NOMO-1 treated with DMSO at 0.1 percent for 48 hours (cell line): ENCODE data around the gene HOXA1.

ENCODE experiments used
- DNase-seq: peaks from one replicate; lab custom pipeline; 2025; ENCODE audit not compliant: unreplicated experiment; lab: John Stamatoyannopoulos, UW

Gene HOXA1

DNA sequence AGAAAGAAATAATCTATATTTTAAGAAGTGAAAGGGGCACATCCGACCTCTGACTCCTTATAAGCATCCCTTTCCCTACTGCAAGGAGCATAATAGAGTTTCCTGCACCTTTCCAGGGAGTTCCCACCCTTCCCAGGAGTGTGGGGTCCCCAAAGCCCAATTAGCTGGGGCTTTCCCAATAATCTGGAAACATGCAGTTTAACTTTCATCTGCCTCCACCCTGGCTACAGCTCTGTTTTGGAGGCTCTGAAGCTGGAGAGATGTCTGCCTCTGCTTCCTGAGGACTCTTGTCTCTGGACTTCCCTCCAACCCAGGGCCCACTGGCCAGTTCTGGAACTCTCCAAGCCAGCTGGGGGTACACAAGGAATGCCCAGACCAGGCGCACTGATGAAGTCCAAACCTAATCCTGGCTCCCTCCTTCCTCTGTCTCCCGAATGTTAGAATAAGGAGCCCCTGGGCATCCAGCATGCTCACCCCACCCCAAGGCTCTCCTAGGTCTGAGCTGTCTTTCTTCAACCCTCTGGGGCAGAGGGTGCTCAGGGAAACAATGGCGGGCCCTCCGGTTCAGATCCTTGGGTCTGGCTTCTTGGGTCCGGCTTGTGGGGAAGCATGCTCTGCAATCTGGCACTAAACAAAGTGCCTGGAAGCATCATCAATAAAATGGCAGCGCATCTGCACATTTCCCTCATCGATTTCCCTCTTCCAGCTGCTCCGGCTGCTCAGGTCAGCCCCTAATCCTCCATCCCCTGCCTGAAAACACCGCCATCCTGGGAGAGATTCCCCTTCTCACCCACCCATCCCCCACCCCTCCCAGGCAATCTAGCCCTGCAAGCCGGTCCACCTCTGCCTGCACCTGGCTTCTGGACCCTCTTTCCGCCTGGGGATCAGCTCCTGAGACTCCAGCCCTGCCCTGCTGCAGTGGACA, 21.4 kb upstream of the HOXA1 start:
- DNase-seq: no peak

GRCh38 chr7:27116031-27116961, 20.5 kb upstream of the HOXA1 start:
- no peak for DNase-seq

- no peak for DNase-seq
Observed at GRCh38 chr7:27115221-27116026, 19.6 kb upstream of the HOXA1 start.

GRCh38 chr7:27114881-27115220, 19.1 kb upstream of the HOXA1 start:
- DNase-seq: no peak

GRCh38 chr7:27113991-27114769, 18.4 kb upstream of the HOXA1 start:
- DNase-seq: no peak

- no peak for DNase-seq
Observed at GRCh38 chr7:27112955-27113949, 17.5 kb upstream of the HOXA1 start.

- no peak for DNase-seq
Observed at GRCh38 chr7:27112361-27112760, 16.6 kb upstream of the HOXA1 start.

DNA sequence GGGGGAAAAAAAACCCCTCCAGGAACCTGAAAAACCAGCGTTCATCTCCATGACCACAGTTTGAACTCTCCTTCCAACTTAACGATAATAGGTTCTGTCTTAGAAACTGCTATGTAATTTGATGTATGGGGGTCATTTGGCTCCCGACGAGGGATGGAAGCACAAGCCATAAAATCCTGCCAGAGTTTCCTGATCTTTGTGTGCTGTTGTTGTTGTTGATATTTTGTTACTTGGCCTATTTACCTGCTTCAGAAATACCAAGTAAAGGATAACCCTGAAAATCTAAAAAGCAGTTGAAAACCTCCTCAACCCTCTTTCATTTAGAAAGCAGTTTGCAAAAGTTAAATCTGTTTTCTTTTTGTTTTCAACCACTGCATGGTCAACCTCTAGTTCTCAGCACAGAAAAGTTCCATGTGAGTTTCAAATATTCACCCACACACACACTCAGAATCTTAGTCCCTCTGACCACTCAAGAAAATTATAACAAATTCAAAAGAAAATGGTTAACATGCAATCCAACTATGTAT, 16.0 kb upstream of the HOXA1 start:
- no peak for DNase-seq

GRCh38 chr7:27111042-27111750, 15.4 kb upstream of the HOXA1 start:
- no peak for DNase-seq

DNA sequence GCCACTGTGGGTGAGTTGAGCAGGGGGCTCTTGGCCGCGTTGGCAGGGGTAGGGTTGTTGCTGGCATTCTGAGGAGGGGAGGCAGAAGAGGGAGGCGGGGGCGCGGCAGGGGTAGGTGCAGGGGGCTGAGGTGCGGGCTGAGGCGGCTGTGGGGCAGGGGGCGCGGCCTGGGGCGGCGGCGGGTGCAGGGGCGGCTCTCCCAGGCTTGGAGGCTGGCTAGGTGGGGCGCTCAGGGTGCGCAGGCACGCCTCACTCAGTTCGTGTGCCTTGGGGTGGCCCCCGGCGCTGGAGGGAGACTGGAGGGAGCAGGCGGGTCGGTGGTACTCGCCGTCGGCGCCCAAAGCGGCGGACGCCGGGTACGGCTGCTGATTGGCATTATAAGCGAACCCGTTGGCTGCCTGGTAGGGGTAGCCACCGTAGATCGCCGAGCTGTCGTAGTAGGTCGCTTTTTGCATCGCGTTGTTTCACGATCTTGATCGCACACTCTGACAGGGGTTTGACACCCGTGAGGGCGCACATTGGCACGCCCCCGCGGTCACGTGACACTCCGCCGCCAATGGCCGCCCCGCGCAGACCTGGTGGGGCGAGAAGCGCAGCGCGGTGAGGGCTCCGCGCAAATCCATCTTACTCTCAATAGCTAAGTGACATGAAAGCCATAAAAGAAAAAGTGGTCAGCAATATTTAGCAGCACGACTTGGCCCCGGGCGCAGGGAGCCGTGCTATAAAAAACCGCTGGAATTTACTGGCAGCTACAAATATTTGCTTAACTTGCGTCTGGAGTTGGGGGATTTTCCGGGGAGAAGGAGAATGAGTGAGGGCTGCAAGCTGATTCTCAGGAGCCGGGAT, 14.6 kb upstream of the HOXA1 start:
- no peak for DNase-seq

DNA sequence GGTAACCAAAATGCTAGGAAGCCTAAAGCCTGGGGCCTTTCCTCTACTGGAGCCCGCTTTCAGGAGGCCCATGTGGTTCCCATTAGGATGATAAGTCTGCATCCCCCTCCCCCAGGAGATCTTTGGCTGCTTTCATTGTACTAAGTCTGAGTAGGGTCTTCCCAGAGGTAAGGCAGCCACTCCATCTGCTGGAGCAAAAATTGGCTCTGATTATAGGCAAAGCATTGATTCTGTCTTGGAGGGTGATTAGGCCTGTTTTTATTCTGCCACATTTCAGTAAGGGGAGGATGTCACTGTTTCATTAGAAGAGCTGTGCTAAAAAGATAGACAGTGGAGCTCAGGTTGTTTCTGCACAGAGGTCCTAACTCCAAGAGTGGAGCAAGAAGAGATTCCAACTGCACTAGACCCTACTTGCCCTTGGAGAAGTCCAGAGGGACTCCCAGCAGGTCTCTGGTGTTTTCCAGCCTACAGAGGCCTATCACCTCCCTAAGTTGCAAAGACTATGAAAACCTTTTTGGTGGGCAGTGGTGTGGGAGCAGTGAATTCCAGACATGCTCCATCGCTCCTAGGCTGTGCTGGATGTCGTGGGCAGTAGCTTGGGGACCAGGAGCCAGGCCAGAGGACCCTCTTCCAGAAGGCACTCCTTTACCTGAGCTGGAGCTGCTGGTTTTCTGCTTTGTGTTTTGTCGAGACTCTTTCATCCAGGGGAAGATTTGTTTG, 13.8 kb upstream of the HOXA1 start:
- DNase-seq: no peak

GRCh38 chr7:27108390-27109127, 12.8 kb upstream of the HOXA1 start:
- no peak for DNase-seq

DNA sequence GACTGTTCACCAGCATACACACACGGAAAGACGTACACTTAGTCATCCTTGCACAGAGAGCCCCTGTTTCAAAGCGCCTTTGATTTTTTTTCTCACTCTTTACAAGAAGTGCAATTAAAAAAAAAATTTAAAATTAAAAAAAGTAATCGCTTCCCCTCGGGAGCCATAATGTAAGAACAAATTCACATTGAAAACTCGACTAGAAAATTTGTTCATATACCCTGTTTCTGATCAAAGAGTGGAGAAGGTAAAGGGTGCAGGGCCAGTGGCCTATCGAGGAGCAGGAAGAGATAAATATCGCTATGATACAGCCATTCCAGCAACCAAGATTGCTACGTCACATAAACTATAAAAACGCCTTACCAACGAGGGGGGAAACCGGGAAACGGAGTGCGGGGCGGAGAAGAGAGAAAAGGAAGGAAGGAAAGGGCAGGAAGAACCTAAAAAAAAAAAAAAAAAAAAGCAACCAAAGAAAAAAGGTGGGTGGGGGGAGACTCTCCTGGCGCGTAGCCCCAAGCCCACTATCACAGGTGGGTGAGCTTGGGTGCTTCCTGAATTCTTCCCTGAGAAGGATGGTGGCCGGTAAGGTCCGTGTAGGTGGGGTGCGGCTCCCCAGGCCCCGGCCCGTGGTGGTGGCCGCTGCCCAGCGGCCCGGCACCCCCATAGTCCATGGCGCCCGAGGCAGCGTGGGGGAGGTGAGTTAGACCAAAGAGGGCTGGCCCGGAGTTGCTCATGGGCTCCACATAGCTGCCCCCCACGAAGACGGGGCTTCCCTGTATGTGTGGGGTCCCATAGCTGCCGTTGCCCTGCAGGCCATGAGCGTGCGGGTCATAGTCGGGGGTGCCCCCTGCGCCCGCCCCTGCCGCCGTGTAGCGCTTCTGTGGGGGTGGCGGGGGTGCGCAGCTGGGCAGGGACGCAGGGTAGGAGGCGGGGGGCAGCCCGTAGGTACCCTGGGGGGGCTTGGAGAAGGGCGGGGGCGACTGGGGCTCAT, 11.9 kb upstream of the HOXA1 start:
- no peak for DNase-seq

DNA sequence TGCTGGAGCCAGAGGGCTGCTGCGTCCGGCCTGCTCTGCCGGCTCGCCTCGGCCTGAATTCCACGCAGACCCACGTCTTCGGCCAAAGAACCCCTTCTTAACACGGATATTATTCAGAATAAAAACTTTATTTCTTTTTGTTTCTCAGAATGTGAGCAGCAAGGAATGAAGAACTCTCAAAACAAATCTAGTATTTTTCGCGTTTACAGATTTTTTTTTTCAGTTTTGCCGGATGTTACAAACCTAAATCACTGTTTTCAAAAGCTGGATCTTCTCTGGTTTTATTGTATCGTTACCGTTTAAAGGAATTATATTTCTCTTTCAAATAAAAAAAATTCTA, 11.1 kb upstream of the HOXA1 start:
- DNase-seq: no peak
